Measurements from ENCODE around the gene ACACA. TPM values are rescaled to one million over a fixed set of nuclear protein-coding genes. Genes with fewer than 3 reads are reported as not detected.

The ACACA gene
- total RNA-seq, 3 donors from 2014 or later (not counting 1 experiment from before 2014, with no cell fraction given), result 22.9 to 23.9 (median 23.6) TPM

DNA sequence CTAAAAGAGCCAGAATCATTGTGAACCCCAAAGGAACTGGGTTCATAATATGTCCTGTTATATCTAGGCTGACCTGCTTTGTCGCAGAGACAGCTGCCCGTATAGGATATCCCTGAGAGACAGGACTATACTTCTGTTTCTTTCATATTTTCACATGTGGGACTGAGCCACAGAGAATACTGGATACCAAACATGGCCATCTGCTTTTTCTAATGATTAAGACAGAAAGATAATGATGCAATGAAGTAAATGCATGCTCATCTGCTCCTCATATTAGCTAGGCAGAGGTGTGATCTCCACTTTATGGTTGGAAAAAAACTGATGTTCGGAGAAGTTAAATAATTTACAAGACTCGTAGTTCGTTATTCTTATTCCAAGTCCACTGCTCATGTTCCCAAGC is 297.5 kb downstream of the ACACA start:
- Histone ChIP-seq H3K36me3 (ENCODE audit: control insufficient read depth, insufficient read depth, low read length) (peaks cover 15% of the 10 kb centered on the region), H3K4me3 (ENCODE audit: low read length) (no peak overlapping the region), H3K4me1 (ENCODE audit: control insufficient read depth, insufficient read depth, low read length) (no peaks in the 10 kb centered on the region), H3K27ac (ENCODE audit: low read length) (no peak overlapping the region), H3K9me3 (ENCODE audit: control insufficient read depth, insufficient read depth, low read length) (no peaks in the 10 kb centered on the region), H3K27me3 (ENCODE audit: control insufficient read depth, insufficient read depth, low read length) (no peaks in the 10 kb centered on the region)
- no peaks in the 10 kb centered on the region for H3K27me3 Mint-ChIP-seq (ENCODE audit: low read depth in 2 of 2)
- H3K4me1 Mint-ChIP-seq, result no peaks in the 10 kb centered on the region
- ATAC-seq (no peak), DNase-seq (no peak)
- 97% methylated on average over 5 of the region's 5 CpGs for WGBS (ENCODE audit: insufficient coverage)
- no peak overlapping the region for H3K27ac Mint-ChIP-seq
- intact Hi-C loops (cut with micrococcal nuclease), result no loop called here
- TF ChIP-seq, protein P1, sequence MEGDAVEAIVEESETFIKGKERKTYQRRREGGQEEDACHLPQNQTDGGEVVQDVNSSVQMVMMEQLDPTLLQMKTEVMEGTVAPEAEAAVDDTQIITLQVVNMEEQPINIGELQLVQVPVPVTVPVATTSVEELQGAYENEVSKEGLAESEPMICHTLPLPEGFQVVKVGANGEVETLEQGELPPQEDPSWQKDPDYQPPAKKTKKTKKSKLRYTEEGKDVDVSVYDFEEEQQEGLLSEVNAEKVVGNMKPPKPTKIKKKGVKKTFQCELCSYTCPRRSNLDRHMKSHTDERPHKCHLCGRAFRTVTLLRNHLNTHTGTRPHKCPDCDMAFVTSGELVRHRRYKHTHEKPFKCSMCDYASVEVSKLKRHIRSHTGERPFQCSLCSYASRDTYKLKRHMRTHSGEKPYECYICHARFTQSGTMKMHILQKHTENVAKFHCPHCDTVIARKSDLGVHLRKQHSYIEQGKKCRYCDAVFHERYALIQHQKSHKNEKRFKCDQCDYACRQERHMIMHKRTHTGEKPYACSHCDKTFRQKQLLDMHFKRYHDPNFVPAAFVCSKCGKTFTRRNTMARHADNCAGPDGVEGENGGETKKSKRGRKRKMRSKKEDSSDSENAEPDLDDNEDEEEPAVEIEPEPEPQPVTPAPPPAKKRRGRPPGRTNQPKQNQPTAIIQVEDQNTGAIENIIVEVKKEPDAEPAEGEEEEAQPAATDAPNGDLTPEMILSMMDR (IDR thresholded peaks at IDR 0.05), result no peak
- peaks cover 9% of the 10 kb centered on the region for H3K36me3 Mint-ChIP-seq
- H3K4me3 Mint-ChIP-seq, result no peak overlapping the region
- H3K9me3 Mint-ChIP-seq, result no peaks in the 10 kb centered on the region

DNA sequence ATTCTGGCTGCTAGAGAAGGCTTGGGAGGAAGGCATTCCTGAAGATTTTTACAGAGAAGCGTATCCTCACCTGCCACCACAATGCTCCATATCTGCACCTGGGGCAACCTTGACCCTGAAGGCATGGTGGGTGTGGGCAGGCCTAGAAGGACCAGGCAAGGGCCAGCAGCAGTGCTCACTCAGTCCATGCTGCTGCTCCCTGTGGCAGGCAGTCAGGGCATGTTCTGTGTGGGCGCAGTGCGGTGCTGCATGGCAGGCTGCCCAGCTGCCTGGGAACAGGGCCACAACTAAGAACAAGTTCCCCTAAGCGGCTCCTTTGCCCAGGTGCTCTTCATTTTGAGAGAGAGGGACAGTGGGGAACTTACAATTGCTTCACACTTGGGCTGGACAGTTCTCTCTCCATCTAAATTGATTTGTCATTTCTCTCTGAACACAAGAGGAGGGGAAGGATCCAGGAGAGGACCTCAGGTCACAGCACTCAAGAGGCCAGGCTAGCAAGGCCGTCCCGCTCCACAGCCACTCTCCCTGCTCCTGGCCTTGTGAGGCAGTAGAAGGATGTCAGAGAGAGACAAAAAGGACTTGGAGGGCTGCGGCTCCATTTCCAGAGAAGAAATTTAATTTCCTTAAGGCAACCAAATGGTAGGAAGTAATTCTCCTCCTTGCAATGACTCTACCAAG is 299.1 kb downstream of the ACACA start:
- H3K36me3 ChIP-seq (ENCODE audit: control insufficient read depth, insufficient read depth, low read length), result peaks cover 13% of the 10 kb centered on the region
- TF ChIP-seq, protein P1 (IDR thresholded peaks at IDR 0.05), result no peak
- intact Hi-C loops (cut with micrococcal nuclease), result no loop called here
- Mint-ChIP-seq H3K27ac (no peak overlapping the region), H3K27me3 (ENCODE audit: low read depth in 2 of 2) (no peaks in the 10 kb centered on the region), H3K36me3 (peaks cover 9% of the 10 kb centered on the region), H3K4me1 (no peaks in the 10 kb centered on the region), H3K4me3 (no peak overlapping the region), H3K9me3 (no peaks in the 10 kb centered on the region)
- no peak for DNase-seq
- no peaks in the 10 kb centered on the region for H3K9me3 ChIP-seq (ENCODE audit: control insufficient read depth, insufficient read depth, low read length)
- no peak for ATAC-seq
- H3K27me3 ChIP-seq (ENCODE audit: control insufficient read depth, insufficient read depth, low read length), result no peaks in the 10 kb centered on the region
- no peak overlapping the region for H3K4me3 ChIP-seq (ENCODE audit: low read length)
- no peak overlapping the region for H3K27ac ChIP-seq (ENCODE audit: low read length)
- no peaks in the 10 kb centered on the region for H3K4me1 ChIP-seq (ENCODE audit: control insufficient read depth, insufficient read depth, low read length)
- WGBS (ENCODE audit: insufficient coverage), result 81% methylated on average over 6 of the region's 7 CpGs

GRCh38 chr17:37106049-37106448 is 300.6 kb downstream of the ACACA start:
- no peaks in the 10 kb centered on the region for H3K9me3 ChIP-seq (ENCODE audit: control insufficient read depth, insufficient read depth, low read length)
- H3K27ac ChIP-seq (ENCODE audit: low read length), result no peak overlapping the region
- peaks cover 4% of the 10 kb centered on the region for H3K36me3 ChIP-seq (ENCODE audit: control insufficient read depth, insufficient read depth, low read length)
- no peak for ATAC-seq
- no peaks in the 10 kb centered on the region for H3K9me3 Mint-ChIP-seq
- no peak for DNase-seq
- H3K36me3 Mint-ChIP-seq, result peaks cover 3% of the 10 kb centered on the region
- no peaks in the 10 kb centered on the region for H3K4me1 Mint-ChIP-seq
- TF ChIP-seq, protein P1 (IDR thresholded peaks at IDR 0.05), result no peak
- H3K4me3 Mint-ChIP-seq, result no peak overlapping the region
- intact Hi-C loops (cut with micrococcal nuclease), result no loop called here
- no peaks in the 10 kb centered on the region for H3K4me1 ChIP-seq (ENCODE audit: control insufficient read depth, insufficient read depth, low read length)
- H3K27ac Mint-ChIP-seq, result no peak overlapping the region
- H3K27me3 ChIP-seq (ENCODE audit: control insufficient read depth, insufficient read depth, low read length), result no peaks in the 10 kb centered on the region
- no CpG with 5 or more reads among the region's 1 CpG for WGBS (ENCODE audit: insufficient coverage)
- no peak overlapping the region for H3K4me3 ChIP-seq (ENCODE audit: low read length)
- no peaks in the 10 kb centered on the region for H3K27me3 Mint-ChIP-seq (ENCODE audit: low read depth in 2 of 2)

- H3K27me3 Mint-ChIP-seq (ENCODE audit: low read depth in 2 of 2), result no peaks in the 10 kb centered on the region
- H3K9me3 Mint-ChIP-seq, result no peaks in the 10 kb centered on the region
- TF ChIP-seq, protein P1 (IDR thresholded peaks at IDR 0.05), result no peak
- H3K36me3 Mint-ChIP-seq, result no peaks in the 10 kb centered on the region
- WGBS (ENCODE audit: insufficient coverage), result 100% methylated on average over 3 of the region's 4 CpGs
- no peak for DNase-seq
- no peak overlapping the region for H3K27ac ChIP-seq (ENCODE audit: low read length)
- no peaks in the 10 kb centered on the region for H3K4me1 Mint-ChIP-seq
- no peaks in the 10 kb centered on the region for H3K4me1 ChIP-seq (ENCODE audit: control insufficient read depth, insufficient read depth, low read length)
- H3K9me3 ChIP-seq (ENCODE audit: control insufficient read depth, insufficient read depth, low read length), result no peaks in the 10 kb centered on the region
- H3K4me3 ChIP-seq (ENCODE audit: low read length), result no peak overlapping the region
- intact Hi-C loops (cut with micrococcal nuclease), result no loop called here
- ATAC-seq, result no peak
- H3K27ac Mint-ChIP-seq, result no peak overlapping the region
- H3K4me3 Mint-ChIP-seq, result no peak overlapping the region
- peaks cover 2% of the 10 kb centered on the region for H3K36me3 ChIP-seq (ENCODE audit: control insufficient read depth, insufficient read depth, low read length)
- H3K27me3 ChIP-seq (ENCODE audit: control insufficient read depth, insufficient read depth, low read length), result no peaks in the 10 kb centered on the region
Observed at GRCh38 chr17:37103231-37103630, 303.4 kb downstream of the ACACA start.
